ENCODE data around the gene LNPK.
"Not testable (repeated sequence)": the region's sequence is repeated elsewhere in the genome, so short reads cannot be mapped to it uniquely, and the experiment has no call there.

The LNPK gene

GRCh38 chr2:175965773-175966172, 36.3 kb downstream of the LNPK start:
- Histone ChIP-seq H3K4me3 (ENCODE audit: low read length) (no peak overlapping the region), H3K36me3 (ENCODE audit: insufficient read depth, low read length) (peaks cover 2% of the 10 kb centered on the region), H3K4me2 (ENCODE audit: low read length) (no peak overlapping the region), H3K27me3 (ENCODE audit: control insufficient read depth, insufficient read depth, low read length) (no peaks in the 10 kb centered on the region), H3K9me3 (replicated peaks; ENCODE audit: low read length) (no peaks in the 10 kb centered on the region), H3K9ac (ENCODE audit: low read depth, low read length) (no peak overlapping the region), H3K4me1 (ENCODE audit: control insufficient read depth, insufficient read depth, low read length) (no peaks in the 10 kb centered on the region)

- no peak overlapping the region for H3K4me3 ChIP-seq (ENCODE audit: low read length)
- peaks cover 2% of the 10 kb centered on the region for H3K36me3 ChIP-seq (ENCODE audit: insufficient read depth, low read length)
- no peaks in the 10 kb centered on the region for H3K9me3 ChIP-seq (replicated peaks; ENCODE audit: low read length)
- no peak overlapping the region for H3K9ac ChIP-seq (ENCODE audit: low read depth, low read length)
- H3K27me3 ChIP-seq (ENCODE audit: control insufficient read depth, insufficient read depth, low read length) = no peaks in the 10 kb centered on the region
- no peaks in the 10 kb centered on the region for H3K4me1 ChIP-seq (ENCODE audit: control insufficient read depth, insufficient read depth, low read length)
- H3K4me2 ChIP-seq (ENCODE audit: low read length) = no peak overlapping the region
These were observed 37.9 kb downstream of the LNPK start for GRCh38 chr2:175964195-175964594.

- not testable (repeated sequence) for H3K4me3 ChIP-seq (ENCODE audit: low read length); H3K27me3 ChIP-seq (ENCODE audit: control insufficient read depth, insufficient read depth, low read length); H3K4me1 ChIP-seq (ENCODE audit: control insufficient read depth, insufficient read depth, low read length); H3K9ac ChIP-seq (ENCODE audit: low read depth, low read length); H3K36me3 ChIP-seq (ENCODE audit: insufficient read depth, low read length); H3K9me3 ChIP-seq (replicated peaks; ENCODE audit: low read length); H3K4me2 ChIP-seq (ENCODE audit: low read length)
These were observed 38.9 kb downstream of the LNPK start for GRCh38 chr2:175963171-175963570.

- Histone ChIP-seq H3K27me3 (ENCODE audit: control insufficient read depth, insufficient read depth, low read length) (no peaks in the 10 kb centered on the region), H3K9ac (ENCODE audit: low read depth, low read length) (no peak overlapping the region), H3K4me1 (ENCODE audit: control insufficient read depth, insufficient read depth, low read length) (no peaks in the 10 kb centered on the region), H3K9me3 (replicated peaks; ENCODE audit: low read length) (no peaks in the 10 kb centered on the region), H3K36me3 (ENCODE audit: insufficient read depth, low read length) (peaks cover 5% of the 10 kb centered on the region), H3K4me3 (ENCODE audit: low read length) (no peak overlapping the region), H3K4me2 (ENCODE audit: low read length) (no peak overlapping the region)
These were observed 44.2 kb downstream of the LNPK start for GRCh38 chr2:175957845-175958244.

- Histone ChIP-seq H3K9ac (ENCODE audit: low read depth, low read length) (no peak overlapping the region), H3K4me2 (ENCODE audit: low read length) (no peak overlapping the region), H3K36me3 (ENCODE audit: insufficient read depth, low read length) (peaks cover 5% of the 10 kb centered on the region), H3K4me1 (ENCODE audit: control insufficient read depth, insufficient read depth, low read length) (no peaks in the 10 kb centered on the region), H3K9me3 (replicated peaks; ENCODE audit: low read length) (no peaks in the 10 kb centered on the region), H3K4me3 (ENCODE audit: low read length) (no peak overlapping the region), H3K27me3 (ENCODE audit: control insufficient read depth, insufficient read depth, low read length) (no peaks in the 10 kb centered on the region)
These were observed 46.9 kb downstream of the LNPK start for GRCh38 chr2:175955136-175955535.

- H3K27me3 ChIP-seq (ENCODE audit: control insufficient read depth, insufficient read depth, low read length) = no peaks in the 10 kb centered on the region
- peaks cover 7% of the 10 kb centered on the region for H3K36me3 ChIP-seq (ENCODE audit: insufficient read depth, low read length)
- no peaks in the 10 kb centered on the region for H3K9me3 ChIP-seq (replicated peaks; ENCODE audit: low read length)
- H3K4me1 ChIP-seq (ENCODE audit: control insufficient read depth, insufficient read depth, low read length) = no peaks in the 10 kb centered on the region
- no peak overlapping the region for H3K9ac ChIP-seq (ENCODE audit: low read depth, low read length)
- H3K4me2 ChIP-seq (ENCODE audit: low read length) = no peak overlapping the region
- H3K4me3 ChIP-seq (ENCODE audit: low read length) = no peak overlapping the region
These were observed 51.6 kb downstream of the LNPK start for GRCh38 chr2:175950512-175950911.

GRCh38 chr2:175948191-175948590, 53.9 kb downstream of the LNPK start:
- H3K36me3 ChIP-seq (ENCODE audit: insufficient read depth, low read length) = peaks cover 4% of the 10 kb centered on the region
- no peak overlapping the region for H3K9ac ChIP-seq (ENCODE audit: low read depth, low read length)
- H3K4me3 ChIP-seq (ENCODE audit: low read length) = no peak overlapping the region
- H3K4me1 ChIP-seq (ENCODE audit: control insufficient read depth, insufficient read depth, low read length) = no peaks in the 10 kb centered on the region
- no peaks in the 10 kb centered on the region for H3K27me3 ChIP-seq (ENCODE audit: control insufficient read depth, insufficient read depth, low read length)
- no peak overlapping the region for H3K4me2 ChIP-seq (ENCODE audit: low read length)
- no peaks in the 10 kb centered on the region for H3K9me3 ChIP-seq (replicated peaks; ENCODE audit: low read length)

- no peaks in the 10 kb centered on the region for H3K9me3 ChIP-seq (replicated peaks; ENCODE audit: low read length)
- no peak overlapping the region for H3K4me2 ChIP-seq (ENCODE audit: low read length)
- H3K36me3 ChIP-seq (ENCODE audit: insufficient read depth, low read length) = peaks cover 7% of the 10 kb centered on the region
- H3K4me3 ChIP-seq (ENCODE audit: low read length) = no peak overlapping the region
- no peaks in the 10 kb centered on the region for H3K27me3 ChIP-seq (ENCODE audit: control insufficient read depth, insufficient read depth, low read length)
- H3K9ac ChIP-seq (ENCODE audit: low read depth, low read length) = no peak overlapping the region
- H3K4me1 ChIP-seq (ENCODE audit: control insufficient read depth, insufficient read depth, low read length) = no peaks in the 10 kb centered on the region
These were observed 55.0 kb downstream of the LNPK start for GRCh38 chr2:175947073-175947472.

- H3K4me1 ChIP-seq (ENCODE audit: control insufficient read depth, insufficient read depth, low read length) = no peaks in the 10 kb centered on the region
- peaks cover 10% of the 10 kb centered on the region for H3K36me3 ChIP-seq (ENCODE audit: insufficient read depth, low read length)
- no peaks in the 10 kb centered on the region for H3K9me3 ChIP-seq (replicated peaks; ENCODE audit: low read length)
- H3K9ac ChIP-seq (ENCODE audit: low read depth, low read length) = no peak overlapping the region
- no peak overlapping the region for H3K4me2 ChIP-seq (ENCODE audit: low read length)
- H3K27me3 ChIP-seq (ENCODE audit: control insufficient read depth, insufficient read depth, low read length) = no peaks in the 10 kb centered on the region
- H3K4me3 ChIP-seq (ENCODE audit: low read length) = no peak overlapping the region
These were observed 60.4 kb downstream of the LNPK start for GRCh38 chr2:175941699-175942098.

GRCh38 chr2:175937216-175937615, 64.9 kb downstream of the LNPK start:
- H3K4me1 ChIP-seq (ENCODE audit: control insufficient read depth, insufficient read depth, low read length) = peaks cover 3% of the 10 kb centered on the region
- no peaks in the 10 kb centered on the region for H3K27me3 ChIP-seq (ENCODE audit: control insufficient read depth, insufficient read depth, low read length)
- H3K9ac ChIP-seq (ENCODE audit: low read depth, low read length) = no peak overlapping the region
- no peak overlapping the region for H3K4me3 ChIP-seq (ENCODE audit: low read length)
- no peaks in the 10 kb centered on the region for H3K9me3 ChIP-seq (replicated peaks; ENCODE audit: low read length)
- H3K4me2 ChIP-seq (ENCODE audit: low read length) = no peak overlapping the region
- peaks cover 8% of the 10 kb centered on the region for H3K36me3 ChIP-seq (ENCODE audit: insufficient read depth, low read length)

GRCh38 chr2:175935289-175936181, 66.5 kb downstream of the LNPK start:
- Histone ChIP-seq H3K9ac (ENCODE audit: low read depth, low read length) (no peak overlapping the region), H3K36me3 (ENCODE audit: insufficient read depth, low read length) (peaks cover 6% of the 10 kb centered on the region), H3K4me1 (ENCODE audit: control insufficient read depth, insufficient read depth, low read length) (peaks cover 20% of the 10 kb centered on the region), H3K4me3 (ENCODE audit: low read length) (no peak overlapping the region), H3K4me2 (ENCODE audit: low read length) (no peak overlapping the region), H3K27me3 (ENCODE audit: control insufficient read depth, insufficient read depth, low read length) (no peaks in the 10 kb centered on the region), H3K9me3 (replicated peaks; ENCODE audit: low read length) (no peaks in the 10 kb centered on the region)

- Histone ChIP-seq H3K9ac (ENCODE audit: low read depth, low read length) (no peak overlapping the region), H3K4me3 (ENCODE audit: low read length) (no peak overlapping the region), H3K4me1 (ENCODE audit: control insufficient read depth, insufficient read depth, low read length) (peaks cover 28% of the 10 kb centered on the region), H3K9me3 (replicated peaks; ENCODE audit: low read length) (no peaks in the 10 kb centered on the region), H3K27me3 (ENCODE audit: control insufficient read depth, insufficient read depth, low read length) (no peaks in the 10 kb centered on the region), H3K4me2 (ENCODE audit: low read length) (no peak overlapping the region), H3K36me3 (ENCODE audit: insufficient read depth, low read length) (no peaks in the 10 kb centered on the region)
These were observed 69.4 kb downstream of the LNPK start for GRCh38 chr2:175932675-175933074.

Measured in skeletal muscle satellite cell (primary cell).